Spinal cord (tissue), 10 donors: ENCODE measurements around the gene ZNF565. TPM values are rescaled to one million over a fixed set of nuclear protein-coding genes. Genes with fewer than 3 reads are reported as not detected.
"Not testable (repeated sequence)": the region's sequence is repeated elsewhere in the genome, so short reads cannot be mapped to it uniquely, and the experiment has no call there.

Experiments used
- DNase-seq, 6 donors: peaks; one replicate each; pipeline versions ENCODE4 v3.0.0 to v3.0.0-alpha.2; 2013 to 2015; ENCODE audit warnings: low spot score in 6 of 6, low read depth in 4 of 6
- H3K27ac ChIP-seq: one replicate; pipeline ENCODE4 v1.5.1; 2013; ENCODE audit warnings: low read depth, low read length, control low read depth
- H3K27me3 ChIP-seq: one replicate; pipeline ENCODE4 v1.6.1; 2013; ENCODE audit warnings: low read length; ENCODE audit not compliant: control insufficient read depth, insufficient read depth
- H3K36me3 ChIP-seq: one replicate; pipeline ENCODE4 v1.6.1; 2013; ENCODE audit warnings: low read length; ENCODE audit not compliant: control insufficient read depth, insufficient read depth
- H3K4me1 ChIP-seq: one replicate; pipeline ENCODE4 v1.6.1; 2013; ENCODE audit warnings: low read length; ENCODE audit not compliant: control insufficient read depth, insufficient read depth
- H3K4me3 ChIP-seq: one replicate; pipeline ENCODE4 v1.5.1; 2013; ENCODE audit warnings: low read depth, low read length, control low read depth
- H3K9me3 ChIP-seq: one replicate; pipeline ENCODE4 v1.6.1; 2013; ENCODE audit warnings: low read length; ENCODE audit not compliant: control insufficient read depth, insufficient read depth
- WGBS: methylation state at CpG from one replicate; pipeline ENCODE4 v1.1.5; 2013; ENCODE audit warnings: missing lambda C conversion rate; ENCODE audit not compliant: insufficient coverage; 5-methylcytosine and 5-hydroxymethylcytosine counted together
- polyA plus RNA-seq, 2 donors: library from polyadenylated mRNA; unstranded; fragments of 120-200 nt; gene quantifications; one replicate each; pipeline ENCODE4 v1.2.1, GENCODE V29; 2013; ENCODE audit not compliant: insufficient read length in 2 of 2
- small RNA-seq: library from RNA; depleted of rRNA; stranded (forward); fragments of <200 nt; gene quantifications from one replicate; pipeline ENCODE3, GENCODE V24; 2014; ENCODE audit warnings: low replicate concordance
- total RNA-seq, 2 donors: library from RNA; depleted of rRNA in 1 of 2; stranded (reverse); fragments of 120-200 nt in 1 of 2; fragments of >200 nt in 1 of 2; gene quantifications; one replicate each; pipeline versions ENCODE4 v1.2.3 to v1.2.4, GENCODE V29; 2013 to 2014
- donor health status: healthy.

The ZNF565 gene
- total and polyA plus RNA-seq, 4 donors = 9.7 to 12.9 (median 11.6) TPM

DNA sequence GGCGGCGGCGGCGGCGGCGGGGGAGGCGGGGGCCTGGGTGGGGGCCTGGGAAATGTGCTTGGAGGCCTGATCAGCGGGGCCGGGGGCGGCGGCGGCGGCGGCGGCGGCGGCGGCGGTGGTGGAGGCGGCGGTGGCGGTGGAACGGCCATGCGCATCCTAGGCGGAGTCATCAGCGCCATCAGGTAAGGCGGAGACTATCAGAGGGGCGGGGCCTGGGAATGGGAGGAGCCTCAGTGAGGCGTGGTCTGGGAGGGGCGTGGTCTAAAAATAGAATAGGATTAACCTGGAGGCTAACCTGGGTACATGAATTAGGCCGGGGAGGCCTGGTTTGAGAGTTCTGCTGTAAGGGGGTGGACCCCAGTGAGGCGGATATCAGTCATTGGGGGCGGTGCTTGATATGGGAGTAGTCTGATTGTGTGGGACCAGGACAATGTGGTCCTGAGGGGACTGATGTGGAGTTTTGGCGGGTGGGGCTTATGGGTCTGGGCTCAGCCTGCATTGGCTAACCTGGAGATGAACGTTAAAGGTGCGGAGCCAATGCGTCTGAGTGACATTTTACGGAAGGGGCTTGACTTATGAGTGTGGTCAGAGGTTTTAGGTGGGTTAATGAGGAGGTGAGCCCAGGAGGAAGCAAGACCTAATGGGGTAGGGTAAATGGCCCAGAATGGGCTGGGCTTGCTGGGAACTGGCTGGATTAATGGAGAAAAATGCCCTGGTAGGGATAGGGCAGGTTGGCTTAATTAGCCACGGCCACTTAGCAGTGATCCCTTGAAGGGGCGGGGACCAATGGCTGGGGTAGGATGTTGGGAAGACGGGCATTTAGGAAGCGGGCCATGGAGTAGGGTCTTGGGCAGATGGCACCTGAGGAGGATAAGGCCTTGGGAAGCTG, 73.2 kb downstream of the ZNF565 start:
- Histone ChIP-seq H3K36me3 (peaks cover 35% of the 10 kb centered on the region), H3K27me3 (no peaks in the 10 kb centered on the region), H3K27ac (no peak overlapping the region), H3K4me1 (peaks cover 15% of the 10 kb centered on the region), H3K4me3 (peak overlapping the region; percentile 96), H3K9me3 (no peaks in the 10 kb centered on the region)
- DNase-seq = peak in 3 of 6 donors; percentile 40 to 93 (median 85)
- WGBS = 29% methylated on average over 25 of the region's 42 CpGs

DNA sequence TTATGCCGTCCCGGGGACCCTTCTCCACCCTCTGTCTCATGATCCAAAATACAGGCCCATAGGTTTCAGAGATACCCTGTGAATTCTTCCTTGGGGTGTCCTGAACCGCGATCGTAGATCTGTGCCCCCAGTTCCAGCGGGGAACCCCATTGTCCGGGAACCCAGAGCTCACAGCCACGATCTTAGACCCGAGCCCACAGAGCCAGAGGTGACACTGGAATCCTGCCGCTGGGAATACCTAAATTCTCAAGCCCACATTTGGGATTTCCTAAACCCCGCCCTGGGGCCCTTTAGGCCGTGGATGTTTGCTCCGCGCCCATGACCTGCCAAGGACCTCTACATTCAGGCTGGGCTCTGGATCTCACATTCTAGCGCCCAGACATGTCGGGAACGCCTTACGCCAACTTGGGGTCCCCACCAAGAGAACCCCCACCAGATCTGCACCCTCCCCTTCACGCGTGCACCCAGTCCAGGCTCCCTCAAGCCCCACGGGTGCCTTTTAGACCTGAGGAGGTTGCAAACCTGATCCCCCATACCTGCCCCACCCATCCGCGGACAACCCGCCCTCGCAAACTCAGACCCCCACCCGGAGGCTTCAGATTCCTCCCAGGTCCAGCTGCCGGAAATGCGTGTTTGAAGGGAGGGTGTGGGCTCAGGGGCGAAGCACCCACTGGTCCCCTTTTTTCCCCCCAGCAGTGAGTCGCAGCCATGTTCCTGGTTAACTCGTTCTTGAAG, 74.0 kb downstream of the ZNF565 start:
- Histone ChIP-seq H3K4me3 (peak overlapping the region; percentile 96), H3K27ac (peak overlapping the region; percentile 96), H3K9me3 (no peaks in the 10 kb centered on the region), H3K27me3 (no peaks in the 10 kb centered on the region), H3K36me3 (peaks cover 27% of the 10 kb centered on the region), H3K4me1 (peaks cover 15% of the 10 kb centered on the region)
- 0% methylated on average over 21 of the region's 31 CpGs for WGBS
- DNase-seq = peak in 2 of 6 donors; percentile 81 to 87

DNA sequence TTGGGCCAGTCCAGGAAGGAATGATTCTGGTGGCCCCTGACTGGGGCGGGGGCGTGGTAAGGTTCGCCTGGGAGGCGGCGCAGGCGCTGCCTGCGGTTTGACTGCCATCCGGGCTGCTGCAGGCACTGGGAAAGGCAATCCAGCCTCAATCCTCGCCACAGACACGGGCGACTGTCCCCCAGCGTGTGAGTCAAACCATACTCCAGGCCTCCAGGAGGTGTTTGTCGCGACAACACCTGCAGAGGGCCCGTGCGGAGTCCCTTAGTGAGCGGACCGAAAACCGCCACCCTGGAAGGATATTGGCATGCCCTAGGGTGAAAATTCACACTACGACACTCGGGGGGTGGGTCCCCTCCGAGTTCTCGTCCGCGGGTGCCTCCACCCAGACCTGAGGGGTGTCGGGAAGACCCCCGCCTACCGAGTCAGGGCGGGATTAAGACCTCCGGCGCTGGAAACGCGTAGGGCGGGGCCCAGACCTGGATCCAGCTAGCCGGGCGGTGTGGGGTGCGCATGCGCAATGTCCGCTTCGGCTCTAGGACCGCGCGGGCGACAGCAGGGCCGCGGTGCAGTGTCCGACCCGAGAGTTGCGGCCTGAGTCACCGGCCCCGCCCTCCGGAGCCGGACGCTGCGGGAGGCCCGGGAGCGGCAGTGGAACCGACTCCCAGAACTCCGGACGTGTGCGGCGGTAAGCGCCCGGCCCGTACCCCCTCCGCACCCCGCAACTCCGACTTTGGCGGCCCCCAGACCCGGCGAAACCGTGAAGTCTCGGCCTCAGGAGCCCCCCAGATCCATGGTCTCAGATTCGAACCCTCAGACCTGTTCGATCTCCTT, 74.8 kb downstream of the ZNF565 start, which contains the start of gene CAPNS1:
TSS of gene CAPNS1 (plus strand) at position 594 of the 831 bp plus-strand sequence. CDS start 946 bp downstream, outside the sequence.
- H3K4me3 ChIP-seq = peak within 1 kb of the TSS; percentile 96
- H3K36me3 ChIP-seq = peaks cover 23% of the 10 kb centered on the region
- H3K9me3 ChIP-seq = no peaks in the 10 kb centered on the region
- peak within 1 kb of the TSS; percentile 96 for H3K27ac ChIP-seq
- peaks cover 15% of the 10 kb centered on the region for H3K4me1 ChIP-seq
- under 1% methylated on average over 75 of the region's 75 CpGs for WGBS
- H3K27me3 ChIP-seq = no peaks in the 10 kb centered on the region
- DNase-seq = peak; percentile 94 to 99 (median 96)

GRCh38 chr19:36139120-36139472, 75.4 kb downstream of the ZNF565 start:
- peaks cover 21% of the 10 kb centered on the region for H3K36me3 ChIP-seq
- no peak for DNase-seq
- no peaks in the 10 kb centered on the region for H3K27me3 ChIP-seq
- H3K9me3 ChIP-seq = no peaks in the 10 kb centered on the region
- peak overlapping the region; percentile 96 for H3K4me3 ChIP-seq
- peak overlapping the region; percentile 92 for H3K27ac ChIP-seq
- peaks cover 15% of the 10 kb centered on the region for H3K4me1 ChIP-seq
- 0% methylated on average over 1 of the region's 7 CpGs for WGBS

- no peak for DNase-seq
- Histone ChIP-seq H3K36me3 (peaks cover 8% of the 10 kb centered on the region), H3K9me3 (no peaks in the 10 kb centered on the region), H3K27ac (no peak overlapping the region), H3K4me3 (no peak overlapping the region), H3K4me1 (peaks cover 14% of the 10 kb centered on the region), H3K27me3 (no peaks in the 10 kb centered on the region)
- 80% methylated on average over 11 of the region's 12 CpGs for WGBS
Measured at GRCh38 chr19:36136964-36137686, 77.3 kb downstream of the ZNF565 start.

DNA sequence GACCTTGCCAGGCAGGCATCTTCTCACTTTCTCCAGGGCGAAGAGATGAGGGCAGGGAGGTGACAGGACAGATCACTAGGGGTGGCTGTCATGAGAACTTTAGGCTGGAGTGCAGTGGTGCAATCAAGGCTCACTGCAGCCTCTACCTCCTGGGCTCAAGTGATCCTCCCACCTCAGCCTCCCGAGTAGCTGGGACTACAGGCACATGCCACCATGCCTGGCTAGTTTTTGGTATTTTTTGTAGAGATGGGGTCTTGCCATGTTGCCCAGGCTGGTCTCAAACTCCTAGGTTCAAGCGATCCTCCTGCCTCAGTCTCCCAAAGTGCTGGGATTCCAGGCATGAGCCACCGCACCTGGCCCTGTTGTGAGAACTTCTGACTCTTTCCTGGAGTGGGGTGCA, 79.6 kb downstream of the ZNF565 start:
- not testable (repeated sequence) for H3K4me1 ChIP-seq, H3K4me3 ChIP-seq, H3K27me3 ChIP-seq, H3K27ac ChIP-seq, H3K9me3 ChIP-seq, H3K36me3 ChIP-seq, DNase-seq
- 93% methylated on average over 3 of the region's 4 CpGs for WGBS

Small RNAs within 50 kb of the gene (small RNA-seq; reads per million reads assigned to genes)
- not detected for gene RF00019

Other genes starting within 250 kb of the ZNF565 start
- gene SDHAF1, start 219.5 kb downstream of the ZNF565 start, total RNA-seq = 10 to 100 TPM; 11.4 to 27.5 TPM
- 10 to 100 TPM; 25.3 to 27.3 TPM for gene SDHAF1, start 219.5 kb downstream of the ZNF565 start, polyA plus RNA-seq
- 1 to 10 TPM in 1 of 2 donors, under 1 TPM in 1; 0.79 to 1.4 TPM for gene SYNE4, start 205.9 kb downstream of the ZNF565 start, total RNA-seq
- 1 to 10 TPM; 6.8 to 7.1 TPM for gene SYNE4, start 205.9 kb downstream of the ZNF565 start, polyA plus RNA-seq
- 10 to 100 TPM; 12.6 to 14.3 TPM for gene ALKBH6, start 200.5 kb downstream of the ZNF565 start, total RNA-seq
- 10 to 100 TPM; 22.5 to 29.2 TPM for gene ALKBH6, start 200.5 kb downstream of the ZNF565 start, polyA plus RNA-seq
- gene CLIP3, start 181.8 kb downstream of the ZNF565 start, total RNA-seq = 10 to 100 TPM; 25.2 to 53.4 TPM
- 100 to 1,000 TPM; 294 to 331 TPM for gene CLIP3, start 181.8 kb downstream of the ZNF565 start, polyA plus RNA-seq
- gene THAP8, start 160.4 kb downstream of the ZNF565 start, total RNA-seq = 1 to 10 TPM; 3.1 to 6.6 TPM
- gene THAP8, start 160.4 kb downstream of the ZNF565 start, polyA plus RNA-seq = 10 to 100 TPM; 16.9 to 17.1 TPM
- gene WDR62, start 159.8 kb downstream of the ZNF565 start, total RNA-seq = 1 to 10 TPM; 2.1 to 3.1 TPM
- 1 to 10 TPM; 4.8 to 6.6 TPM for gene WDR62, start 159.8 kb downstream of the ZNF565 start, polyA plus RNA-seq
- gene OVOL3, start 103.5 kb downstream of the ZNF565 start, total RNA-seq = not detected
- gene OVOL3, start 103.5 kb downstream of the ZNF565 start, polyA plus RNA-seq = under 1 TPM in 1 of 2 donors, not detected in 1; 0.56 TPM
- gene POLR2I, start 99.8 kb downstream of the ZNF565 start, total RNA-seq = 100 to 1,000 TPM in 1 of 2 donors, 10 to 100 TPM in 1; 68.3 to 130 TPM
- gene POLR2I, start 99.8 kb downstream of the ZNF565 start, polyA plus RNA-seq = 100 to 1,000 TPM; 104 to 113 TPM
- 100 to 1,000 TPM; 184 to 278 TPM for gene TBCB, start 99.2 kb downstream of the ZNF565 start, total RNA-seq
- 100 to 1,000 TPM; 336 to 343 TPM for gene TBCB, start 99.2 kb downstream of the ZNF565 start, polyA plus RNA-seq
- 100 to 1,000 TPM; 200 to 421 TPM for gene CAPNS1, start 74.6 kb downstream of the ZNF565 start, total RNA-seq
- gene CAPNS1, start 74.6 kb downstream of the ZNF565 start, polyA plus RNA-seq = 100 to 1,000 TPM; 486 to 515 TPM
- gene COX7A1, start 62.2 kb downstream of the ZNF565 start, total RNA-seq = 10 to 100 TPM in 1 of 2 donors, 1 to 10 TPM in 1; 5.8 to 20.5 TPM
- gene COX7A1, start 62.2 kb downstream of the ZNF565 start, polyA plus RNA-seq = 10 to 100 TPM in 1 of 2 donors, 1 to 10 TPM in 1; 9.7 to 22.2 TPM
- gene ZNF146, start 441 bp upstream of the ZNF565 start, total RNA-seq = 10 to 100 TPM; 86.3 to 93.2 TPM
- 10 to 100 TPM; 64.1 to 81.3 TPM for gene ZNF146, start 441 bp upstream of the ZNF565 start, polyA plus RNA-seq
- gene ZFP14, start 164.5 kb upstream of the ZNF565 start, total RNA-seq = 10 to 100 TPM; 17.5 to 33.0 TPM
- gene ZFP14, start 164.5 kb upstream of the ZNF565 start, polyA plus RNA-seq = 10 to 100 TPM; 15.2 to 15.4 TPM
- 10 to 100 TPM; 20.3 to 25.0 TPM for gene ZFP82, start 204.0 kb upstream of the ZNF565 start, total RNA-seq
- gene ZFP82, start 204.0 kb upstream of the ZNF565 start, polyA plus RNA-seq = 10 to 100 TPM; 18.0 to 22.7 TPM